ENCODE measurements around the gene MAN1A1.
A peak's percentile ranks its signal among the peaks of the same experiment; 100 is the strongest.
"Not testable (repeated sequence)": the region's sequence is repeated elsewhere in the genome, so short reads cannot be mapped to it uniquely, and the experiment has no call there.

The MAN1A1 gene

GRCh38 chr6:119349361-119350201 is at the start of gene MAN1A1:
Gene MAN1A1, minus strand, starts transcription at chr6:119349761. Its CDS starts 696 bp downstream, at chr6:119349065.
- peak; percentile 15 for DNase-seq

DNA sequence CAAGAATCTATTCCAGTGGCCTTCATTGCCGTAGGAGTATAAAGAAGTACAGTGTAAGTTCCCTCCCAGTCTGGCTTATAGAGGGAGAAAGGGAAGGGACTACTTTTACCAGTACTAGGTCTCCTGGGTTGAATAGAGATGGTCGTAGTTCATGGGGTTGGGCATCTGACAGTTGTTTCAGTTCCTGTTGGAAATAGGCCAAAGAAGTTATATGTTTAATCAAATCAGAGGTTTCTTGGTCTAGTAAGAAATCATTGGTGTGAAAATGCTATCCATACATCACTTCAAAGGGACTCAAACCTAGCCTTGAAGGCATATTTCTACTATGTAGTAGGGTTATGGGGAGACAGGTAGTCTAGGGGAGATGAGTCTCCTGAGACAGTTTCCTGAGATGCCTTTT is 45.6 kb upstream of the MAN1A1 start:
- no peak for DNase-seq

- no peak for DNase-seq
These were observed 40.8 kb upstream of the MAN1A1 start for GRCh38 chr6:119390247-119390793.

DNA sequence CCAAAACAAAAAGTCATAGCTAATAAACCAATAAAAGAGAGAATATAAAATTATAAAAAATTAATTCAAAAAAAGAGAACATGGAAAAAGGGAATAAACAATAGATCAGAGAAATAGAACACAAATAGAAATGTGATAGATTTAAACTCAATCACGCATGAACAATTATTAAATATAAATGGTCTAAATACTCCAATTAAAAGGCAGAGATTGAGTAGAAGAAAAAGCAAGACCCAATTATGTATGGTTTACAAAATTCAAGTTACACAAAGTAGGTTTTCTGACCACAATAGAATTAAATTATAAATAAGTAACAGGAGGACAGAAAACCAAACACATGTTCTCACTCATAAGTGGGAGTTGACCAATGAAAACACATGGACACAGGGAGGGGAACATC is 36.4 kb upstream of the MAN1A1 start:
- no peak for DNase-seq

DNA sequence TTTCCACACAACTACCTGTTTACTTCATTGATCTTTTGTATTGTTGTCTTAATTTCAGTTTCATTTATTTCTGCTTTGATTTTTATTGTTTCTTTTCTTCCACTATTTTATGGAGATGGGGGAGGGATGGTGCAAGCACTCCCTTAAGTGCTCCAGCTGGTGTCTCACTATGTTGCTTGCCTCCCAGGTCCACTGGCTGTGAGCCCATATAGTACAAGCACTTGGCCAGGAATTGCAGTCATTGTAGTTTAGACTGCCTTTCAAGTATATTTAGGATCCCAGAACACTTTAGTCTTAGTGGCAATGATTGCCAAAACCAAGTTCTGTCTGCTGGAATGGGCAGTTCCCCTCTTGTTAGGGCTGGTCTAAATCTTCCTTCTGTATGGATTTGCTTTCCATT is 34.9 kb upstream of the MAN1A1 start:
- DNase-seq = no peak

DNA sequence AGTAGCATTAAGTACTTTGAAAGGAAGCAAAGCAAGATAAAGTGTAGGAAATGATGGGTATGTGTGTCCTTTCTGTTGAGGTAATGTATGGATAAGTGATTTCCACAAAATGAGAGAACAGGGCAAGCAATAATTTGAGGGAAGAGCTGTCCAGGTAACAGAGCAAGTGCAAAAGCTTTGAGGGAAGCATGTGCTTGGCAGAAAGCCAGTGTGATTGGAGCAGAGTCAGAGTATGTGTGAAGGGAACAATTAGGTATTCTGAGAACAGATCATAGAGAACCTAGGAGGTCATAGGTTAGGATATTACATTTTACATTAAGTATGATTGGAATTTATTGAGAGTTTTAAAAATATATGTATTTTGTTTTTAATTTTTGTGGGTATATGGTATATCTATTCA is 30.2 kb upstream of the MAN1A1 start:
- no peak for DNase-seq

- DNase-seq = not testable (repeated sequence)
These were observed 27.5 kb upstream of the MAN1A1 start for GRCh38 chr6:119377043-119377442.

DNA sequence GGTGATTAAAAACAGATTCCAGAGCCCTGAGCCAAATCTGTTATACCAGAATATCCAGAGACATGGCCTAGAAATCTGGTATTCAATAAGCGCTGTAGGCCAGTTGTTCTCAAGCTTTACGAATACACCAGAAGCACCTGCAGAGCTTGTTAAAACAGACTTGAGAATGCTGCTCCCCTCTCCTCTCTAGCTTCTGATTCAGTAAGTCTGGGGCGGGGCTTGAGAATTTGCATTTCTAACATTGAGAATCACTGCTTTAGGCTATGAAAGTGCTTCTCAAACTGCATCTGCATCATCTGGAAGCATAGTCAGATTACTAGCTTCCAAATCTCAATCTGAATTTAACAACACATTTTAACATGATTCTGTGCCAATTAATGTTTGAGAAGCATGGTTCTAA is 20.5 kb upstream of the MAN1A1 start:
- DNase-seq = no peak

DNA sequence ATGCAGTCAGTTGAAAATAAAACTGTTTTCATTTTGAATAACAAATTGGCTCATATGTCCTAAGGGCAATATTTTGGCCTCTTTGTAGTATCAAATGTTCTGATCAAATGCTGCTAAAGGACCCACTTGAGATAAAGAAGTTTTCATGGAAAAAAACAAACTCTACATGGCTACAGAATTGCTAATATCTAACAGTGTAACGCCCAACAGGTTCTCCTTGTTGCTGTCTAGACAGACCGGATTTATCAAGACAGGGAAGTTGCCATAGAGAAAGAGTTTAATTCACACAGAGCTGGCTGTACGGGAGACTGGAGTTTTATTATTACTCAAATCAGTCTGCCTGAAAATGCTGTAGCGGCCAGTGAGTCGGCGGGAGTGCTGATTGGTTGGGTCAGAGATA is 19.4 kb upstream of the MAN1A1 start:
- no peak for DNase-seq

DNA sequence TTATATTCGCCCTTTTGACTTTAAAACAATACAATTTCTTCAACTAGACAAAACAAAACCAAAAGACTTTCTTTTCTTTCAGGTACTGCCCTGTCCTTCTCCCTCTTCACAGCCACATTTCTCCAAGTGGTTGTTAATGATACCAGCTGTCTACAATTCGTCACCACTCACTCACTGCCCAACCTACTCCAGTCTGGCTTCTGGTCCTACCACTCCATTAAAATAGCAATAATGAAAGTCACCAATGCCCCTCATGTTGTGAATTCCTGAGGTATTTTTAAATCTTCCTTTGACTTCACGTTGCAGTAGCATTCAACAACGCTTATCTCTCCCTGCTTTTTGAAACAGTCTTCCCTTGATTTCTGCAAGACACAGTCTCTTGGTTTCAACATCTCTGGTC is 11.6 kb upstream of the MAN1A1 start:
- no peak for DNase-seq

DNA sequence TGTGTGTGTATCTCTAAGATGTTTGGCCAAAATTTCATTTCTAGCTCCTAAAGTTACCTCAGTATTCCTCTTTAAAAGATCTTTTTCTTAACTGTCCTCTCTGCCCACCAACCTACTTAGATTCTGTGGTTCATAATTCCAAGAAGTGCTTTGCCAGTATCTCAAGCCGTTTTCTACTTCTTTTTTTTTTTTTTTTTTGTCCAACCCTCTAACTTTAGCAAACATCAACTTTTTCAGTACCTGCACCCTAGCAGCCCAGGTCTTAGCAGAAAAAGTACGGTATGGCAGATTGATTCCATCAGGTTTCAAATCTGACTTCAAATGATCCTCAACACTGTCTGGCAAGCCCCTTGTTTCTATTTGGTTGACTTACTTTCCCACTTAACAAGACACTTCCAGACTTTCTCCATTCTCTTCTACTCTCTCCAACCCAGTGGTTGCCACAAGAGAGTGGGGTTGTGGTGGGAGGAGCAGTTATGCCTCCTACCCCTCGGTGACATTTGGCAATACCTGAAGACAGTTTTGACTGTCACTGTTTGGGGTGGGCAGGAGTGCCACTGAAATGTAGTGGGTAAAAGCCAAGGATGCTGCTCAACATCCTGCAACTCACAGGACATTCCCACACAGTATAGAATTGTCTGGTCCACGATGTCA is 10.8 kb upstream of the MAN1A1 start:
- no peak for DNase-seq

- DNase-seq = no peak
These were observed 6.3 kb upstream of the MAN1A1 start for GRCh38 chr6:119355890-119356289.

GRCh38 chr6:119355157-119355556 is 5.6 kb upstream of the MAN1A1 start:
- no peak for DNase-seq

DNA sequence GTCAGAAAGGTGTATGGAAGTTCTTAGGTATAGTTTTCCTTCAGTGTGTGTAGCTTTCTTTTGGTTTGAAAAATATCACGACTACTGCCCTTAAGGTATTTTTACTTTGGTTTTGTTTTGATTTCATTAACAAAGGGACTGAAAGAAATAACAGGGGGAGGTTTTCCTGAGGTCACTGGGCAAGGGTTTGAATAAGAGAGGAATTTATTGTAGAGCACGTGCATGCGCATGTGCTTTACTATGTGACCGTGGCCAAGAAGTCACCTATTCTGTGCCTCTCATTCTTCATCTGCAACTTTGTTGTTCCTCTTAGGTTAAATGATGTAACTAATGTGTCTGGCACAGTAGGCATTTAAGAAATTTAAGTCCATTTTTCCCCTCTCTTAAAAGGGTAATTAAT is 4.1 kb upstream of the MAN1A1 start:
- DNase-seq = no peak

- DNase-seq = no peak
These were observed 2.4 kb upstream of the MAN1A1 start for GRCh38 chr6:119352001-119352400.

- DNase-seq = no peak
These were observed 1.4 kb upstream of the MAN1A1 start for GRCh38 chr6:119350952-119351372.

DNA sequence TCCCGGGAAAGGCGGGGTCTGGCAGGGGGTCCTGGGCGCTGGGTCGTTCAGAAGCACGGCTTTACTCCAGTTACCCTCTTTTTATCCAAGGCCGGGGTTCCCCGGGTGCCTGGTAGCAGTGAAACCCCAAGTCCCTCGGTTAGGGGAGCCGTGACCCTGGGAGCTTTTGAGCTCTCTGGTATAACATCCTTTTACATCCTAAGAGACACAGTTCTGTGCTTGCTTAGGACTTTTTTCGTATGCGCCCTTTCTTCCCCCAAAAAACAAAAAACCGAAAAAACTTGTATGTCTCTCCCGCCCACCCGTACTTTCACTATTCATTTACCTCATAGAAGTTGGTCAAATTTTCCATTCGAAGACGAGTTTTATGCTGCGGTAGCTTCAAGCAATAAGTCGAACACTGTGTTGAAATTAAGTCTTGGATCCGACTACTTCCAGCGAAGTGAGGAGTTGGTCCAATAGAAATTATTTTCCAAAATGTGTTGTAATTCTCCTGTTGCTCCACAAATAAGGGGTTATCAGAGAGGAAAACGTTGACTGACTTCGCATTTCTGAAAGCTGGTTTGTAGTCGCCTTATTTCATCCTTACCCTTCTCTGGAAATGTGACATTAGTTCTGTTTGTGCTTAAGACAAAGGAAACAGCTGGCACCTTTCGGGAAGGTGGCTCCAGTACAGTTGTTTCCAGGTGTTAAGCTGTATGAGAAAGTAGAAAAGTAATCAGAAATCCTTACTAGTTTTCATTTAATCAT is 816 bp upstream of the MAN1A1 start:
- DNase-seq = no peak

GRCh38 chr6:119348748-119349360 is 707 bp downstream of the MAN1A1 start:
- no peak for DNase-seq

DNA sequence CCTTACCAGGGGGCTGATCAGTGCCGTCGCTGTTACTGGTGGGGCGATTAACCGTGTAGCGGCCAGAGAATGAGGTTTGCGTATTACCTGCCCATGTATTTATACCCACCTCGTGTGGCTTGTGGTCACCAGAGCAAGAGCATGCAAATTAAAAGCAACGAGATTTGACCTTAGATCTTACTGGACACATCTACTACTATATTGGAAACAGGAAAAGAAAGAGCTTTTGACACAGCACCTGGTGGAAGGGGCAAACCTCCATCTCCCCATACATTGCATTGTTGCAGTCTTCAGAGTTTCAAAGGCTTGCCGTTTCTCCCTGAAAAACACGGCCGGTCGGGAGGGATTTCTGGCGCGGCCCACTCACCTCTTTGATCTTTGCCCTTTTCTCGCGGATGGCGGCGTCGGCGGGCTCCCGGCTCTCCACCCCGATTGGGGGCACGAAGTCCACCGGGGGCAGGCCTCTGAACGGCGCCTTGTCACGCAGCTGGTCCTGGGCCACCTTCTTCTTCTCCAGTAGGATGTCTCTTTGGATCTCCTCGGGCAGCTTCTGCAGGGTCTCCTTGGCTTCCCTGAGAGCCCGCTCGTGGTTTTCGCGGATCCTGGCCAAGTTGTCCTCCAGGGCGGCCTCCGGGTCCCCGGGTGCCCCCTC is 1.3 kb downstream of the MAN1A1 start:
- no peak for DNase-seq

GRCh38 chr6:119347466-119348095 is 2.0 kb downstream of the MAN1A1 start:
- DNase-seq = no peak

GRCh38 chr6:119346936-119347335 is 2.6 kb downstream of the MAN1A1 start:
- no peak for DNase-seq

GRCh38 chr6:119346450-119346849 is 3.1 kb downstream of the MAN1A1 start:
- no peak for DNase-seq

Data from NCI-H2227 treated with DMSO at 0.1 percent for 48 hours (cell line).